CD4-positive, alpha-beta T cell treated with Interleukin-4 for 4 hours (primary cell): ENCODE data around the gene KRTAP1-3.
"Not testable (repeated sequence)": the region's sequence is repeated elsewhere in the genome, so short reads cannot be mapped to it uniquely, and the experiment has no call there.

Experiments
- DNase-seq: peaks from one replicate; pipeline ENCODE4 v3.0.0-alpha.2; 2020

The KRTAP1-3 gene

GRCh38 chr17:41054025-41054424, 19.4 kb upstream of the KRTAP1-3 start:
- DNase-seq = no peak

GRCh38 chr17:41052566-41052965, 17.9 kb upstream of the KRTAP1-3 start:
- no peak for DNase-seq

- no peak for DNase-seq
Measured at GRCh38 chr17:41049110-41049509, 14.4 kb upstream of the KRTAP1-3 start.

- DNase-seq = no peak
Measured at GRCh38 chr17:41048441-41048840, 13.8 kb upstream of the KRTAP1-3 start.

GRCh38 chr17:41046735-41047465, 12.2 kb upstream of the KRTAP1-3 start, which contains the start of gene KRTAP2-1:
Gene KRTAP2-1, minus strand, starts transcription at chr17:41047316. Its CDS starts 49 bp downstream, at chr17:41047267.
- DNase-seq = not testable (repeated sequence)

- DNase-seq = no peak
Measured at GRCh38 chr17:41042953-41043352, 8.3 kb upstream of the KRTAP1-3 start.

- not testable (repeated sequence) for DNase-seq
Measured at GRCh38 chr17:41040783-41041571, 6.3 kb upstream of the KRTAP1-3 start, which contains the start of gene KRTAP1-1. Gene KRTAP1-1, minus strand, starts transcription at chr17:41041450. Its CDS starts 53 bp downstream, at chr17:41041397.

GRCh38 chr17:41037853-41038350, 3.2 kb upstream of the KRTAP1-3 start:
- no peak for DNase-seq

GRCh38 chr17:41029633-41030245, 4.9 kb downstream of the KRTAP1-3 start, which contains the start of gene KRTAP1-4:
Gene KRTAP1-4, minus strand, starts transcription at chr17:41030195. Its CDS starts 117 bp downstream, at chr17:41030078.
- DNase-seq = no peak

- DNase-seq = no peak
Measured at GRCh38 chr17:41026715-41027471, 7.8 kb downstream of the KRTAP1-3 start, which contains the start of gene KRTAP1-5. Gene KRTAP1-5, minus strand, starts transcription at chr17:41027208. Its CDS starts 53 bp downstream, at chr17:41027155.

- DNase-seq = no peak
Measured at GRCh38 chr17:41024697-41025096, 10.0 kb downstream of the KRTAP1-3 start.

- no peak for DNase-seq
Measured at GRCh38 chr17:41020336-41020735, 14.3 kb downstream of the KRTAP1-3 start.

GRCh38 chr17:41019415-41019814, 15.3 kb downstream of the KRTAP1-3 start:
- DNase-seq = no peak

- no peak for DNase-seq
Measured at GRCh38 chr17:41018541-41018940, 16.1 kb downstream of the KRTAP1-3 start.

- DNase-seq = no peak
Measured at GRCh38 chr17:41016578-41017215, 18.0 kb downstream of the KRTAP1-3 start.

- no peak for DNase-seq
Measured at GRCh38 chr17:41015454-41015853, 19.2 kb downstream of the KRTAP1-3 start.

- no peak for DNase-seq
Measured at GRCh38 chr17:41013606-41014005, 21.1 kb downstream of the KRTAP1-3 start.

GRCh38 chr17:41013181-41013580, 21.5 kb downstream of the KRTAP1-3 start:
- no peak for DNase-seq

GRCh38 chr17:41012326-41013120, 22.2 kb downstream of the KRTAP1-3 start:
- no peak for DNase-seq

- no peak for DNase-seq
Measured at GRCh38 chr17:41010441-41010840, 24.2 kb downstream of the KRTAP1-3 start.

- no peak for DNase-seq
Measured at GRCh38 chr17:41009936-41010335, 24.7 kb downstream of the KRTAP1-3 start.
